GM12878 (cell line): ENCODE data around the gene PPME1. TPM values are rescaled to one million over a fixed set of nuclear protein-coding genes. Genes with fewer than 3 reads are reported as not detected.

Source experiments
- ATAC-seq: fragments of 200-7000 bp; cut with Tn5 transposase; 3 replicates; pipeline ENCODE4 v1.9.1; 2020; ENCODE audit warnings: mild to moderate bottlenecking, moderate library complexity
- Bru-seq: library from RNA; stranded (reverse); fragments of 400-500 nt; gene quantifications from one replicate; lab custom pipeline; 2021; lab: Mats Ljungman, UMichigan
- BruChase-seq, 2 experiments: library from RNA; stranded (reverse); fragments of 400-500 nt; gene quantifications; one replicate each; lab custom pipeline; 2021; lab: Mats Ljungman, UMichigan
- BruUV-seq: library from RNA; stranded (reverse); fragments of 400-500 nt; replicated peaks from 2 replicates; lab custom pipeline; 2021; lab: Mats Ljungman, UMichigan
- CTCF ChIA-PET: fragments of 300-600 bp; sonication (Branson Sonifier 250); formaldehyde crosslinking; extraction: SDS; loops from one replicate; lab custom pipeline; 2021; ENCODE audit warnings: inconsistent platforms; lab: Yijun Ruan, JAX
- POLR2A ChIA-PET: fragments of 350-600 bp; formaldehyde crosslinking; extraction: SDS; loops from one replicate; lab custom pipeline; 2021; ENCODE audit warnings: inconsistent platforms; lab: Charles Lee
- RAD21 ChIA-PET: fragments of 300-600 bp; sonication (Branson Sonifier 250); formaldehyde crosslinking; loops from one replicate; lab custom pipeline; 2023; ENCODE audit warnings: antibody characterized with exemption; ENCODE audit not compliant: unreplicated experiment; lab: Charles Lee
- SMC1A ChIA-PET: fragments of 300-600 bp; sonication (Branson Sonifier 250); formaldehyde crosslinking; loops from one replicate; lab custom pipeline; 2023; ENCODE audit not compliant: unreplicated experiment, uncharacterized antibody; lab: Charles Lee
- DNase-seq: peaks from one replicate; pipeline ENCODE4 v3.0.0-alpha.2; 2011; ENCODE audit warnings: low read depth, low spot score
- FAIRE-seq: peaks from 3 replicates; lab custom pipeline; 2011; peaks lifted over from hg19 to GRCh38; lab: Jason Lieb, UNC
- H2AFZ ChIP-seq: 2 replicates; pipeline ENCODE4 v1.6.0; 2011; ENCODE audit warnings: low read depth, low read length, control low read depth; ENCODE audit not compliant: control insufficient read depth
- H3K27ac ChIP-seq: 2 replicates; pipeline ENCODE4 v1.5.1; 2011; ENCODE audit warnings: control low read depth; ENCODE audit not compliant: control insufficient read depth, insufficient read depth
- H3K27me3 ChIP-seq, 2 experiments: replicated peaks in 1 of 2; 2 replicates each; pipeline versions ENCODE4 v1.6.0 to v1.6.1; 2011; ENCODE audit warnings: low read length in 1 of 2; ENCODE audit not compliant: control insufficient read depth in 2 of 2, insufficient read depth in 2 of 2
- H3K36me3 ChIP-seq, 2 experiments: 2 replicates each; pipeline ENCODE4 v1.5.1; 2011; ENCODE audit warnings: low read length in 1 of 2; ENCODE audit not compliant: control insufficient read depth in 2 of 2, insufficient read depth in 2 of 2
- H3K4me1 ChIP-seq: 2 replicates; pipeline ENCODE4 v1.6.1; 2011; ENCODE audit warnings: mild to moderate bottlenecking, low read length, moderate library complexity, mixed read lengths; ENCODE audit not compliant: control insufficient read depth, insufficient read depth
- H3K4me2 ChIP-seq: 2 replicates; pipeline ENCODE4 v1.6.0; 2011; ENCODE audit warnings: control low read depth; ENCODE audit not compliant: control insufficient read depth, insufficient read depth
- H3K4me3 ChIP-seq: fragments of 200-600 bp; sonication (generic); 2 replicates; pipeline ENCODE4 v1.5.1; 2016
- H3K79me2 ChIP-seq: 2 replicates; pipeline ENCODE4 v1.6.0; 2011; ENCODE audit warnings: low read length; ENCODE audit not compliant: control insufficient read depth, insufficient read depth
- H3K9ac ChIP-seq: 2 replicates; pipeline ENCODE4 v1.8.0; 2011; ENCODE audit warnings: low read length, control low read depth, mixed read lengths; ENCODE audit not compliant: control insufficient read depth, insufficient read depth
- H3K9me3 ChIP-seq: replicated peaks from 3 replicates; pipeline ENCODE4 v1.5.1; 2011; ENCODE audit warnings: mild to moderate bottlenecking, low read length; ENCODE audit not compliant: control insufficient read depth, insufficient read depth
- H4K20me1 ChIP-seq: 2 replicates; pipeline ENCODE4 v1.6.0; 2011; ENCODE audit not compliant: control insufficient read depth, insufficient read depth
- BCL11A ChIP-seq: IDR thresholded peaks from 2 replicates; pipeline ENCODE4 v1.6.1; 2011; ENCODE audit warnings: low read depth, low read length
- GABPA ChIP-seq: IDR thresholded peaks from 2 replicates; pipeline ENCODE4 v1.6.1; 2014; ENCODE audit warnings: antibody characterized with exemption, low read depth, mild to moderate bottlenecking, inconsistent platforms
- MAX ChIP-seq: IDR thresholded peaks from 2 replicates; pipeline ENCODE4 v1.6.1; 2012; ENCODE audit warnings: low read depth, low read length, improper control_type of control experiment
- MXI1 ChIP-seq: fragments of 150-350 bp; IDR thresholded peaks from 2 replicates; pipeline ENCODE4 v1.6.1; 2011; ENCODE audit warnings: low read depth, mild to moderate bottlenecking, inconsistent platforms, low read length, improper control_type of control experiment
- REST ChIP-seq: IDR thresholded peaks from 2 replicates; pipeline ENCODE4 v1.6.1; 2012; ENCODE audit warnings: mild to moderate bottlenecking, low read depth, low read length
- SMARCA5 ChIP-seq: fragments of 450-650 bp; IDR thresholded peaks from 2 replicates; pipeline ENCODE4 v1.6.1; 2017; ENCODE audit warnings: mild to moderate bottlenecking
- TCF3 ChIP-seq: IDR thresholded peaks from 2 replicates; pipeline ENCODE4 v1.6.1; 2012; ENCODE audit warnings: low read depth, mild to moderate bottlenecking, low read length, borderline replicate concordance; ENCODE audit not compliant: insufficient read depth
- ZBTB11 ChIP-seq: fragments of 450-650 bp; formaldehyde crosslinking; IDR thresholded peaks from 2 replicates; pipeline ENCODE4 v1.5.0; 2022; ENCODE audit warnings: mild to moderate bottlenecking, missing genetic modification characterization
- WGBS: methylation state at CpG from one replicate; pipeline ENCODE4 v1.1.6; 2016; ENCODE audit warnings: low lambda C conversion rate; ENCODE audit not compliant: insufficient replicate concordance, insufficient coverage; ENCODE audit errors: missing lambda C conversion rate; 5-methylcytosine and 5-hydroxymethylcytosine counted together
- in situ Hi-C: fragments of 300-500 bp; cut with MboI; formaldehyde crosslinking; loops from 9 replicates; pipeline ENCODE4 v1.14.3; 2018; ENCODE audit warnings: mixed read lengths
- intact Hi-C: fragments of 100-400 bp; cut with micrococcal nuclease; formaldehyde crosslinking; loops from one replicate; pipeline ENCODE4 v1.14.2; 2022; ENCODE audit not compliant: unreplicated experiment
- long read RNA-seq, 2 experiments: library from polyadenylated mRNA; unstranded; transcript quantifications; one replicate each; pipeline ENCODE4 v2.0.0, GENCODE V29; 2019 to 2020
- polyA minus RNA-seq, 3 experiments: library from RNA; depleted of rRNA, polyadenylated mRNA; stranded (reverse); fragments of >200 nt; gene quantifications; 2 replicates each; pipeline ENCODE4 v1.2.3, GENCODE V29; 2011
- polyA plus RNA-seq, 11 experiments: library from polyadenylated mRNA; depleted of rRNA in 4 of 11; unstranded in 6 of 11; stranded (reverse) in 5 of 11; fragments of >200 nt; fragmentation: Nextera tagmentation in 4 of 11; fragmentation: Illumina TruSeq in 1 of 11; extraction: Ambion mirVana in 4 of 11; extraction: Trizol in 1 of 11; gene quantifications; 1 replicate in 1 of 11; 2 replicates in 10 of 11; pipeline versions ENCODE4 v1.2.1 to v1.2.3, GENCODE V29; 2011 to 2016; ENCODE audit warnings: inconsistent platforms in 2 of 11, missing spikeins in 2 of 11, low read depth in 1 of 11
- total RNA-seq, 4 experiments: library from RNA; depleted of rRNA in 3 of 4; stranded (reverse); fragments of >200 nt in 3 of 4; fragmentation: Illumina TruSeq in 1 of 4; extraction: Trizol in 1 of 4; gene quantifications; 2 replicates each; pipeline versions ENCODE4 v1.2.1 to v1.2.3, GENCODE V29; 2013 to 2021

PPME1 gene
- 147 and 159 TPM in 2 replicates for total RNA-seq (2013; cell fraction: nucleolus; rRNA removed)
- 17.9 and 20.5 TPM in 2 replicates for total RNA-seq (2014; rRNA removed)
- 13.3 and 15.7 TPM in 2 replicates for total RNA-seq (2014; rRNA removed; fragmentation: Illumina TruSeq; extraction: Trizol)
- total RNA-seq (2021): 24.4 and 27.5 TPM in 2 replicates
- 31.9 TPM for polyA plus RNA-seq (2011; ENCODE audit: low read depth)
- 46.7 and 51.4 TPM in 2 replicates for polyA plus RNA-seq (2011; rRNA removed)
- 73.1 and 87.7 TPM in 2 replicates for polyA plus RNA-seq (2011; cell fraction: cytosol; rRNA removed)
- polyA plus RNA-seq (2011; cell fraction: nucleus; rRNA removed): 80.9 and 127 TPM in 2 replicates
- polyA plus RNA-seq (2012): 25.3 and 46.1 TPM in 2 replicates
- polyA plus RNA-seq (2014; fragmentation: Illumina TruSeq; extraction: Trizol): 18.1 and 22.3 TPM in 2 replicates
- 1 to 10 TPM; 3.1 to 3.3 TPM for polyA plus RNA-seq (2014; fragmentation: Nextera tagmentation; extraction: Ambion mirVana)
- 14.8 and 19.3 TPM in 2 replicates for polyA plus RNA-seq (2014; rRNA removed)
- 10 to 100 TPM; 28.8 to 30.3 TPM for polyA plus RNA-seq (2016; fragmentation: Nextera tagmentation; extraction: Ambion mirVana)
- polyA minus RNA-seq (2011; rRNA and poly(A)+ RNA removed): 49.8 and 85.0 TPM in 2 replicates
- 28.2 and 36.1 TPM in 2 replicates for polyA minus RNA-seq (2011; cell fraction: cytosol; rRNA and poly(A)+ RNA removed)
- polyA minus RNA-seq (2011; cell fraction: nucleus; rRNA and poly(A)+ RNA removed): 91.0 and 126 TPM in 2 replicates
- percentile 79 among the genes with signal in this experiment for Bru-seq, nascent RNA
- BruChase-seq, experiment 1, labeled RNA remaining after a 6-hour chase: percentile 75 among the genes with signal in this experiment
- BruChase-seq, experiment 2, labeled RNA remaining after a 2-hour chase: percentile 71 among the genes with signal in this experiment
- long read RNA-seq, experiment 1, transcript PPME1-201 (14 exons, 2,677 nt): major isoform, 24 of 28 reads
- long read RNA-seq, experiment 1, partial matches to known transcripts: 1 of 28 reads
- long read RNA-seq, experiment 1, other reads (novel, unspliced or antisense): 3 of 28 reads
- long read RNA-seq, experiment 2, transcript PPME1-201 (14 exons, 2,677 nt): major isoform, 22 of 33 reads
- long read RNA-seq, experiment 2, partial matches to known transcripts: 5 of 33 reads
- long read RNA-seq, experiment 2, other reads (novel, unspliced or antisense): 5 of 33 reads

GRCh38 chr11:74170694-74171629 is at the start of gene PPME1, which contains the start of gene C2CD3:
TSS of gene PPME1 (plus strand) at chr11:74171289. CDS start at chr11:74171422, 133 bp downstream.
TSS of gene C2CD3 (minus strand) at chr11:74171002. CDS start at chr11:74170792, 210 bp downstream.
- peak within 1 kb of the TSS; percentile 69 for H3K27ac ChIP-seq
- intact Hi-C loops: loop anchor here (5.0 kb wide), 2 partner anchors 189 to 209 kb away; partner anchors contain the start of gene UCP2
- SMC1A ChIA-PET: interaction anchor here (0.8 to 3.3 kb wide), 8 partner anchors 10 to 210 kb away, joined by 3 to 19 read pairs (median 4); no protein-coding TSS in a partner anchor
- peak; percentile 100 for FAIRE-seq
- H3K4me2 ChIP-seq: peak within 1 kb of the TSS; percentile 96
- RAD21 ChIA-PET: interaction anchor here (0.5 to 3.0 kb wide), 10 partner anchors 8 to 392 kb away, joined by 3 to 21 read pairs (median 4); partner anchors contain the start of gene UCP2
- no peaks in the 10 kb centered on the region for H3K9me3 ChIP-seq
- H3K4me1 ChIP-seq: peaks cover 3% of the 10 kb centered on the region; the same call in 1 of the 2 replicates
- H3K9ac ChIP-seq: peak within 1 kb of the TSS; percentile 85
- no peaks in the 10 kb centered on the region for H3K27me3 ChIP-seq
- peak within 1 kb of the TSS; percentile 97 for H2AFZ ChIP-seq
- POLR2A ChIA-PET: interaction anchor here (0.6 to 2.5 kb wide), 12 partner anchors 9 to 818 kb away, joined by 3 to 15 read pairs (median 6); partner anchors contain the start of genes MRPL48 and UCP2
- BruUV-seq: no TSS peak
- H3K4me3 ChIP-seq: peak within 1 kb of the TSS; percentile 95
- 0 out of 4 replicates have a peak, but pooled peaks cover 0 to 6% of the 10 kb centered on the region in 2 experiments for H3K36me3 ChIP-seq
- peak; percentile 96 for ATAC-seq
- under 1% methylated on average over 68 of the region's 68 CpGs for WGBS
- CTCF ChIA-PET: interaction anchor here (0.5 to 2.1 kb wide), 11 partner anchors 8 to 208 kb away, joined by 3 to 8 read pairs (median 4); no protein-coding TSS in a partner anchor
- in situ Hi-C loops: no loop called here
- peak; percentile 100 for DNase-seq
- H4K20me1 ChIP-seq: no peaks in the 10 kb centered on the region
- H3K79me2 ChIP-seq: peaks cover 57% of the 10 kb centered on the region
- TF ChIP-seq REST (peak; percentile 80), MXI1 (peak; percentile 95), GABPA (peak; percentile 90), ZBTB11 (CRISPR knock-in tag) (no peak), BCL11A (0 out of 2 replicates have a peak, but pooled peaks have one; percentile 18), TCF3 (0 out of 2 replicates have a peak, but pooled peaks have one; percentile 31), MAX (0 out of 2 replicates have a peak, but pooled peaks have one; percentile 73), SMARCA5 (0 out of 2 replicates have a peak, but pooled peaks have one; percentile 39)
